Mesothelial cell of epicardium (in vitro differentiated cells): ENCODE data around the gene PPP2R2C. TPM values are rescaled to one million over a fixed set of nuclear protein-coding genes. Genes with fewer than 3 reads are reported as not detected.

Experiments
- DNase-seq, 2 experiments: peaks; one replicate each; pipeline ENCODE4 v3.0.0; 2021; ENCODE audit warnings: low spot score in 2 of 2; ENCODE audit not compliant: unreplicated experiment in 2 of 2
- H3K27ac Mint-ChIP-seq: 2 replicates; pipeline ENCODE4 v1.8.0; 2021; ENCODE audit warnings: mixed read lengths
- H3K27me3 Mint-ChIP-seq: 2 replicates; pipeline ENCODE4 v1.8.0; 2021; ENCODE audit warnings: low read depth, mixed read lengths
- H3K36me3 Mint-ChIP-seq: 2 replicates; pipeline ENCODE4 v1.8.0; 2021; ENCODE audit warnings: mixed read lengths
- H3K4me1 Mint-ChIP-seq: 2 replicates; pipeline ENCODE4 v1.8.0; 2021; ENCODE audit warnings: mixed read lengths
- H3K4me3 Mint-ChIP-seq: 2 replicates; pipeline ENCODE4 v1.8.0; 2021; ENCODE audit warnings: mild to moderate bottlenecking, moderate library complexity, mixed read lengths
- H3K9me3 Mint-ChIP-seq: 2 replicates; pipeline ENCODE4 v1.8.0; 2021; ENCODE audit warnings: mixed read lengths
- CTCF ChIP-seq: fragments of 200-600 bp; sonication (generic); IDR thresholded peaks from one replicate; pipeline ENCODE4 v1.5.0; 2021; ENCODE audit warnings: antibody characterized with exemption; ENCODE audit not compliant: unreplicated experiment
- total RNA-seq: library from RNA; stranded (reverse); gene quantifications from 3 replicates; pipeline ENCODE4 v1.2.1, GENCODE V29; 2021

The PPP2R2C gene
- total RNA-seq, 1 donor from 2014 or later = 5.2 TPM

GRCh38 chr4:6430927-6431326 lies 41.5 kb downstream of the PPP2R2C start:
- Mint-ChIP-seq H3K27ac (no peak overlapping the region), H3K9me3 (peaks cover 18% of the 10 kb centered on the region), H3K36me3 (no peaks in the 10 kb centered on the region), H3K27me3 (peaks cover 36% of the 10 kb centered on the region), H3K4me1 (no peaks in the 10 kb centered on the region), H3K4me3 (no peak overlapping the region)
- no peak for TF ChIP-seq CTCF
- no peak for DNase-seq

- no peaks in the 10 kb centered on the region for H3K4me1 Mint-ChIP-seq
- H3K36me3 Mint-ChIP-seq = no peaks in the 10 kb centered on the region
- no peak overlapping the region for H3K27ac Mint-ChIP-seq
- peaks cover 58% of the 10 kb centered on the region for H3K27me3 Mint-ChIP-seq
- no peaks in the 10 kb centered on the region for H3K9me3 Mint-ChIP-seq
- no peak overlapping the region for H3K4me3 Mint-ChIP-seq
- no peak for TF ChIP-seq CTCF
- no peak for DNase-seq
Observed at GRCh38 chr4:6427439-6428090, 44.8 kb downstream of the PPP2R2C start.

GRCh38 chr4:6426571-6427438 lies 45.6 kb downstream of the PPP2R2C start:
- Mint-ChIP-seq H3K27me3 (peaks cover 58% of the 10 kb centered on the region), H3K9me3 (no peaks in the 10 kb centered on the region), H3K4me3 (no peak overlapping the region), H3K4me1 (no peaks in the 10 kb centered on the region), H3K27ac (no peak overlapping the region), H3K36me3 (no peaks in the 10 kb centered on the region)
- DNase-seq = no peak
- TF ChIP-seq CTCF = no peak

- H3K9me3 Mint-ChIP-seq = no peaks in the 10 kb centered on the region
- H3K4me3 Mint-ChIP-seq = no peak overlapping the region
- H3K27me3 Mint-ChIP-seq = peaks cover 57% of the 10 kb centered on the region
- no peak for TF ChIP-seq CTCF
- no peak overlapping the region for H3K27ac Mint-ChIP-seq
- H3K36me3 Mint-ChIP-seq = no peaks in the 10 kb centered on the region
- DNase-seq = no peak
- H3K4me1 Mint-ChIP-seq = no peaks in the 10 kb centered on the region
Observed at GRCh38 chr4:6425911-6426310, 46.5 kb downstream of the PPP2R2C start.

GRCh38 chr4:6425336-6425735 lies 47.1 kb downstream of the PPP2R2C start:
- Mint-ChIP-seq H3K4me3 (no peak overlapping the region), H3K4me1 (peaks cover 2% of the 10 kb centered on the region), H3K27ac (no peak overlapping the region), H3K27me3 (peaks cover 52% of the 10 kb centered on the region), H3K36me3 (no peaks in the 10 kb centered on the region), H3K9me3 (no peaks in the 10 kb centered on the region)
- no peak for TF ChIP-seq CTCF
- no peak for DNase-seq
